SK-N-SH (cell line): ENCODE results near the gene AKAP6. TPM values are rescaled to one million over a fixed set of nuclear protein-coding genes. Genes with fewer than 3 reads are reported as not detected.

Source experiments
- CTCF ChIA-PET: fragments of 300-600, 350-600 bp; formaldehyde crosslinking; extraction: SDS; loops from one replicate; lab custom pipeline; 2021; lab: Yijun Ruan, JAX
- POLR2A ChIA-PET: fragments of 350-600 bp; sonication (Branson Sonifier 250); formaldehyde crosslinking; extraction: SDS; loops from one replicate; lab custom pipeline; 2020; ENCODE audit warnings: antibody characterized with exemption, inconsistent platforms; lab: Yijun Ruan, JAX
- DNase-seq: peaks from one replicate; pipeline ENCODE4 v3.0.0; 2012
- H2AFZ ChIP-seq: fragments of 200-600 bp; sonication (generic); 2 replicates; pipeline ENCODE4 v1.8.1; 2016; ENCODE audit warnings: antibody characterized with exemption, mild to moderate bottlenecking, low read depth
- H3F3A ChIP-seq: fragments of 200-600 bp; sonication (generic); replicated peaks from 2 replicates; pipeline ENCODE3; 2016; ENCODE audit warnings: antibody characterized with exemption, mild to moderate bottlenecking; ENCODE audit not compliant: insufficient read depth
- H3K27ac ChIP-seq, 2 experiments: fragments of 200-500 bp in 1 of 2; fragments of 200-600 bp in 1 of 2; sonication (Bioruptor generic) in 1 of 2; sonication (generic), shearing (Covaris generic) in 1 of 2; 2 replicates each; pipeline versions ENCODE4 v1.5.1 to v1.6.1; 2014 to 2016; ENCODE audit warnings: low read depth in 2 of 2, inconsistent platforms in 1 of 2, low read length in 1 of 2, mild to moderate bottlenecking in 1 of 2, mixed read lengths in 1 of 2
- H3K27me3 ChIP-seq: fragments of 200-600 bp; sonication (generic), shearing (Covaris generic); 2 replicates; pipeline ENCODE4 v1.6.1; 2016; ENCODE audit warnings: mixed run types; ENCODE audit not compliant: insufficient read depth
- H3K36me3 ChIP-seq, 2 experiments: fragments of 200-500 bp in 1 of 2; fragments of 200-600 bp in 1 of 2; sonication (Bioruptor generic) in 1 of 2; sonication (generic) in 1 of 2; replicated peaks in 1 of 2; 2 replicates each; pipeline versions ENCODE3 to v1.5.1; 2014 to 2016; ENCODE audit warnings: low read length in 1 of 2, mild to moderate bottlenecking in 1 of 2; ENCODE audit not compliant: insufficient read depth in 2 of 2, control insufficient read depth in 1 of 2
- H3K4me1 ChIP-seq, 2 experiments: fragments of 200-500 bp in 1 of 2; fragments of 200-600 bp in 1 of 2; sonication (Bioruptor generic) in 1 of 2; sonication (generic), shearing (Covaris generic) in 1 of 2; 2 replicates each; pipeline versions ENCODE4 v1.5.1 to v1.6.1; 2014 to 2016; ENCODE audit warnings: low read depth in 1 of 2, low read length in 1 of 2, mixed run types in 1 of 2; ENCODE audit not compliant: insufficient read depth in 2 of 2, control insufficient read depth in 1 of 2
- H3K4me2 ChIP-seq: fragments of 200-600 bp; sonication (generic), shearing (Covaris generic); 2 replicates; pipeline ENCODE4 v1.6.1; 2017; ENCODE audit warnings: mixed run types
- H3K4me3 ChIP-seq, 2 experiments: fragments of 200-500 bp in 1 of 2; fragments of 200-600 bp in 1 of 2; sonication (Bioruptor generic) in 1 of 2; sonication (generic), shearing (Covaris generic) in 1 of 2; 2 replicates each; pipeline versions ENCODE4 v1.5.1 to v1.8.1; 2014 to 2016; ENCODE audit warnings: low read depth in 2 of 2, inconsistent platforms in 1 of 2, low read length in 1 of 2, mild to moderate bottlenecking in 1 of 2, mixed read lengths in 1 of 2, moderate library complexity in 1 of 2
- H3K79me2 ChIP-seq: fragments of 200-600 bp; sonication (generic); 2 replicates; pipeline ENCODE4 v1.8.1; 2017; ENCODE audit warnings: mild to moderate bottlenecking; ENCODE audit not compliant: insufficient read depth
- H3K9ac ChIP-seq: fragments of 200-600 bp; sonication (generic); 2 replicates; pipeline ENCODE4 v1.6.1; 2017; ENCODE audit warnings: mixed run types
- H3K9me2 ChIP-seq: fragments of 200-600 bp; sonication (generic); 2 replicates; pipeline ENCODE4 v1.6.1; 2017; ENCODE audit warnings: mixed run types
- H3K9me3 ChIP-seq: fragments of 200-600 bp; sonication (generic); 2 replicates; pipeline ENCODE4 v1.6.1; 2017; ENCODE audit warnings: mixed run types, mild to moderate bottlenecking, moderate library complexity
- H4K20me1 ChIP-seq: fragments of 200-600 bp; sonication (generic); 2 replicates; pipeline ENCODE4 v1.6.1; 2017; ENCODE audit warnings: mild to moderate bottlenecking, mixed run types; ENCODE audit not compliant: insufficient read depth
- CHD2 ChIP-seq: fragments of 150-350 bp; IDR thresholded peaks from 2 replicates; pipeline ENCODE4 v1.6.1; 2018; ENCODE audit warnings: low read length; ENCODE audit not compliant: partially characterized antibody
- FOXM1 ChIP-seq: IDR thresholded peaks from 2 replicates; pipeline ENCODE4 v1.4.0; 2012; ENCODE audit warnings: low read depth, mild to moderate bottlenecking
- GATA2 ChIP-seq: sonication (generic); formaldehyde crosslinking; IDR thresholded peaks from 2 replicates; pipeline ENCODE4 v1.5.0; 2020; ENCODE audit warnings: mild to moderate bottlenecking, missing genetic modification reagents
- JUND ChIP-seq: IDR thresholded peaks from 2 replicates; pipeline ENCODE4 v1.4.0; 2012
- MAX ChIP-seq: IDR thresholded peaks from 2 replicates; pipeline ENCODE4 v1.4.0; 2012; ENCODE audit warnings: low read depth
- MEF2A ChIP-seq: IDR thresholded peaks from 2 replicates; pipeline ENCODE4 v1.4.0; 2012; ENCODE audit warnings: low read depth, borderline replicate concordance
- MXI1 ChIP-seq: IDR thresholded peaks from 2 replicates; pipeline ENCODE4 v1.6.1; 2012; ENCODE audit warnings: mild to moderate bottlenecking, low read depth, low read length, improper control_type of control experiment
- NFIC ChIP-seq: IDR thresholded peaks from 2 replicates; pipeline ENCODE4 v1.4.0; 2012; ENCODE audit warnings: borderline replicate concordance
- PBX3 ChIP-seq: IDR thresholded peaks from 2 replicates; pipeline ENCODE4; 2012
- RAD21 ChIP-seq: IDR thresholded peaks from 2 replicates; pipeline ENCODE4 v1.6.1; 2012; ENCODE audit warnings: mild to moderate bottlenecking, low read length
- RCOR1 ChIP-seq: fragments of 150-350 bp; IDR thresholded peaks from 2 replicates; pipeline ENCODE4 v1.6.1; 2017; ENCODE audit warnings: antibody characterized with exemption, low read length
- REST ChIP-seq: IDR thresholded peaks from 2 replicates; pipeline ENCODE4 v1.6.1; 2012; ENCODE audit warnings: mild to moderate bottlenecking, low read depth, low read length, moderate library complexity
- SIN3A ChIP-seq: IDR thresholded peaks from 2 replicates; pipeline ENCODE4 v1.6.1; 2012; ENCODE audit warnings: low read depth, mild to moderate bottlenecking, low read length, moderate library complexity, borderline replicate concordance
- SMC3 ChIP-seq: IDR thresholded peaks from 2 replicates; pipeline ENCODE4 v1.6.1; 2012; ENCODE audit warnings: low read depth, low read length, improper control_type of control experiment
- TEAD4 ChIP-seq: IDR thresholded peaks from 2 replicates; pipeline ENCODE4 v1.4.0; 2012; ENCODE audit warnings: mild to moderate bottlenecking, borderline replicate concordance; ENCODE audit not compliant: insufficient read depth
- YY1 ChIP-seq: IDR thresholded peaks from 2 replicates; pipeline ENCODE4 v1.4.0; 2012; ENCODE audit warnings: low read depth, mild to moderate bottlenecking
- WGBS: methylation state at CpG from one replicate; pipeline ENCODE4 v1.1.6; 2017; ENCODE audit warnings: low lambda C conversion rate; 5-methylcytosine and 5-hydroxymethylcytosine counted together
- polyA plus RNA-seq, 3 experiments: library from polyadenylated mRNA; depleted of rRNA; stranded (reverse); fragments of >200 nt; gene quantifications; 2 replicates each; pipeline ENCODE4 v1.2.3, GENCODE V29; 2012
- TF ChIP-seq, protein P1 (sequence below): IDR thresholded peaks from 2 replicates; pipeline ENCODE4 v1.4.0; 2012; ENCODE audit warnings: low read depth, borderline replicate concordance

AKAP6 gene
- polyA plus RNA-seq, 1 of the 3 experiments (the other 2 are of a cell fraction), result 1.7 TPM

GRCh38 chr14:32706721-32707519, 377.8 kb downstream of the AKAP6 start:
- no peaks in the 10 kb centered on the region for H3K9me2 ChIP-seq
- H3K4me2 ChIP-seq, result no peak overlapping the region
- TF ChIP-seq SIN3A (no peak), FOXM1 (no peak), PBX3 (no peak), YY1 (no peak), JUND (no peak), RCOR1 (no peak)
- no peaks in the 10 kb centered on the region for H3K27me3 ChIP-seq
- no peaks in the 10 kb centered on the region for H4K20me1 ChIP-seq
- peaks cover 2 to 38% of the 10 kb centered on the region in 2 experiments; a peak in 3 of 4 replicates for H3K4me1 ChIP-seq
- H3F3A ChIP-seq, result peaks cover 8% of the 10 kb centered on the region
- 70% methylated on average over 1 of the region's 1 CpG for WGBS
- no peak for DNase-seq
- no peak overlapping the region for H3K4me3 ChIP-seq
- no peaks in the 10 kb centered on the region for H3K36me3 ChIP-seq
- H3K79me2 ChIP-seq, result no peaks in the 10 kb centered on the region
- POLR2A ChIA-PET, result no interaction called here
- CTCF ChIA-PET, result interaction anchor here (1.2 kb wide), 1 partner anchor 1086 kb away, joined by 3 read pairs; no protein-coding TSS in a partner anchor
- H2AFZ ChIP-seq, result no peak overlapping the region
- no peaks in the 10 kb centered on the region for H3K9me3 ChIP-seq
- H3K9ac ChIP-seq, result no peak overlapping the region
- no peak overlapping the region for H3K27ac ChIP-seq

- no peak overlapping the region for H3K9ac ChIP-seq
- peaks cover 8% of the 10 kb centered on the region for H3F3A ChIP-seq
- H3K4me1 ChIP-seq, result peaks cover 2 to 31% of the 10 kb centered on the region in 2 experiments; a peak in 3 of 4 replicates
- no peaks in the 10 kb centered on the region for H4K20me1 ChIP-seq
- no peak for DNase-seq
- H2AFZ ChIP-seq, result no peak overlapping the region
- ChIA-PET POLR2A (no interaction called here), CTCF (interaction anchor here (1.1 kb wide), 1 partner anchor 1085 kb away, joined by 3 read pairs; no protein-coding TSS in a partner anchor)
- no peaks in the 10 kb centered on the region for H3K9me2 ChIP-seq
- no peaks in the 10 kb centered on the region for H3K79me2 ChIP-seq
- peak overlapping the region in 1 of 2 experiments; percentile 90; a peak in 2 of 4 replicates for H3K27ac ChIP-seq
- H3K4me2 ChIP-seq, result no peak overlapping the region
- H3K36me3 ChIP-seq, result no peaks in the 10 kb centered on the region
- 91% methylated on average over 5 of the region's 5 CpGs for WGBS
- no peaks in the 10 kb centered on the region for H3K9me3 ChIP-seq
- H3K4me3 ChIP-seq, result no peak overlapping the region
- no peaks in the 10 kb centered on the region for H3K27me3 ChIP-seq
- no peak for TF ChIP-seq PBX3
- no peak for TF ChIP-seq CHD2
- TF ChIP-seq MAX, result no peak
- no peak for TF ChIP-seq GATA2 (CRISPR knock-in tag)
- TF ChIP-seq TEAD4, result no peak
- TF ChIP-seq MXI1, result no peak
- no peak for TF ChIP-seq RAD21
- TF ChIP-seq SMC3, result no peak
- no peak for TF ChIP-seq REST
- TF ChIP-seq, protein P1, sequence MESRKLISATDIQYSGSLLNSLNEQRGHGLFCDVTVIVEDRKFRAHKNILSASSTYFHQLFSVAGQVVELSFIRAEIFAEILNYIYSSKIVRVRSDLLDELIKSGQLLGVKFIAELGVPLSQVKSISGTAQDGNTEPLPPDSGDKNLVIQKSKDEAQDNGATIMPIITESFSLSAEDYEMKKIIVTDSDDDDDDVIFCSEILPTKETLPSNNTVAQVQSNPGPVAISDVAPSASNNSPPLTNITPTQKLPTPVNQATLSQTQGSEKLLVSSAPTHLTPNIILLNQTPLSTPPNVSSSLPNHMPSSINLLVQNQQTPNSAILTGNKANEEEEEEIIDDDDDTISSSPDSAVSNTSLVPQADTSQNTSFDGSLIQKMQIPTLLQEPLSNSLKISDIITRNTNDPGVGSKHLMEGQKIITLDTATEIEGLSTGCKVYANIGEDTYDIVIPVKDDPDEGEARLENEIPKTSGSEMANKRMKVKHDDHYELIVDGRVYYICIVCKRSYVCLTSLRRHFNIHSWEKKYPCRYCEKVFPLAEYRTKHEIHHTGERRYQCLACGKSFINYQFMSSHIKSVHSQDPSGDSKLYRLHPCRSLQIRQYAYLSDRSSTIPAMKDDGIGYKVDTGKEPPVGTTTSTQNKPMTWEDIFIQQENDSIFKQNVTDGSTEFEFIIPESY, result no peak
- TF ChIP-seq NFIC, result no peak
- TF ChIP-seq JUND, result no peak
- TF ChIP-seq RCOR1, result no peak
- no peak for TF ChIP-seq MEF2A
Measured at GRCh38 chr14:32707742-32708500, 378.8 kb downstream of the AKAP6 start.
